NOMO-1 treated with dmso at 0.1 percent for 144 hours (cell line): ENCODE measurements around the gene ABHD11.
"Not testable (repeated sequence)": the region's sequence is repeated elsewhere in the genome, so short reads cannot be mapped to it uniquely, and the experiment has no call there.

ENCODE experiments used
- DNase-seq: peaks from one replicate; lab custom pipeline; 2025; ENCODE audit not compliant: unreplicated experiment; lab: John Stamatoyannopoulos, UW

The ABHD11 gene, protein sequence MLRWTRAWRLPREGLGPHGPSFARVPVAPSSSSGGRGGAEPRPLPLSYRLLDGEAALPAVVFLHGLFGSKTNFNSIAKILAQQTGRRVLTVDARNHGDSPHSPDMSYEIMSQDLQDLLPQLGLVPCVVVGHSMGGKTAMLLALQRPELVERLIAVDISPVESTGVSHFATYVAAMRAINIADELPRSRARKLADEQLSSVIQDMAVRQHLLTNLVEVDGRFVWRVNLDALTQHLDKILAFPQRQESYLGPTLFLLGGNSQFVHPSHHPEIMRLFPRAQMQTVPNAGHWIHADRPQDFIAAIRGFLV

DNA sequence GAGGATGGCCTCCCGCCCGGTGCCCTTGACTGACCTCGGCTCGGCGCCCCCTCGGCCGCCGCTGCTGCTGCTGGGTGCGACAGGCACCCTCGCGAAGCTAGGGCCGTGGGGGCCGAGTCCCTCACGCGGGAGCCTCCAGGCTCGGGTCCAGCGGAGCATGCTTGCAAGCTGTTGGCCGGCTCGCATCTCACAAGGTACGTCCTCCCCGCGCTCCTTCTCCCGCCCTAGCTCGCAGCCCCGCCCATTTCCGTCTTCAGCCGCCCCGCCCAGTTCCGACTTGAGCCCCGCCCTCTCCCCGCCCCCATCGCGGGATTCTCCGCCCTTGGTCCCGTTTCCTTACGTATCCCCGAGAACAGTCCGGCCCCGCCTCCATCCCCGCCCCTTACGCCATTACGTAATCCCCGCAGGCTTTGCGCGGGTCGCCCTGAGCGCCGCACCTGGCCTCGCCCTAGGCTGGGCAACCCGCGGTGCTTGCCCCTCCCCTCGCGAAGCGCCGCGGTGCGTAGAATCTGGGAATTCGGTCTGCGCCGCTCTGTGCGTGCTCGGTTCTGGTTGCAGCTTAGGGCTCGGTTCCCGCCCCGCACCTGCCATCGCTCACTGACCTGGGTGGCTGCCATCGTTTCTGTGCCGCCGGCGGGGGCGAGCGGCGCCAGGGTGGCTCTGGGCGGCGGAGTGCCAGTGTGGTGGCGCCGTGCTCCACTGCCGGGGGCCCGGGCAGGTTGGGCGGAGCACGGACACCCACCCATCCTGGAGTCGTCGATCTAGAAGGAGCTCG lies at the start of gene ABHD11:
ABHD11 (minus strand) TSS at position 191 of the 775 bp plus-strand sequence; CDS start at position 159, 32 bp downstream.
- DNase-seq = peak; percentile 97

DNA sequence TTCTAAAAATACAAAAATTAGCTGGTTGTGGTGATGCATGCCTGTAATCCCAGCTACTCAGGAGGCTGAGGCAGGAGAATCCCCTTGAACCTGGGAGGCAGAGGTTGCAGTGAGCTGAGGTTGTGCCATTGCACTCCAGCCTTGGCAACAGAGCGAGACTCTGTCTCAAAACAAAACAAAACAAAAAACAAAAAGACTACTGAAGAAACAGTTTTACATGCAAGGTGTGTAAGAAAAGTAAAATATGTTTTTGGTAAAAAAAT lies 49.1 kb upstream of the ABHD11 start:
- DNase-seq = not testable (repeated sequence)

DNA sequence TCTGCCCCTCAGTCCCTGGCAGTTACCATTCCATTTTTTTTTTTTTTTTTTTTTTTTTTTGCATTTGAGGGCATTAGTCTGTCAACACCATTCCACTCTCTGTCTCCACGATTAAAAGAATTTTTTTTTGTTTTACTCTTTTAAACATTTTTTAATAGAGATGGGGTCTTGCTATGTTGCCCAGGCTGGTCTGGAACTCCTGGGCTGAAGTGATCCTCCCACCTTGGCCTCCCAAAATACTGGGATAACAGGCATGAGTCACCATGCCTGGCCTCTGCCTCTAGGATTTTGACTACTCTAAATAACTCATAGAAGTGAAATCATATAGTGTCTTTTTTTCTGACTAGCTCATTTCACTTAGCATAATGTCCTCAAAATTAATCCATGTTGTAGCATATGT lies 48.0 kb upstream of the ABHD11 start:
- no peak for DNase-seq

DNA sequence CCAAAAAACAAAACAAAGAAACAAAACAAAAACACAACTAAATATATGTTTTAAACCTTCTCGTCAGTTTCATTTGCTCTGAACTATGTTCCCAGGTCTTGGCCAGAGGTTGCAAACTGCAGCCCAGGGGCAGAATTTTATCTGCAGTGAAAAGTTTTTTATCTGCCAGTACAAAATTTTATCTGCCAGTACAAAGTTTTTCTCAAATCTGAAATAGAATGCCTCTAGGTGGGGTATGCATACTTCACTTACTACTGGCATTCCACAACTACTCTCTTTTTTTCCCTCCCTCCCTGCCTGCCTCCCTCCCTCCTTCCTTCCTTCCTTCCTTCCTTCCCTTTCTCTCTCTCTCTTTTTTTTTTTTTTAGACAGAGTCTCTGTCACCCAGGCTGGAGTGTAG lies 40.9 kb upstream of the ABHD11 start:
- DNase-seq = no peak

DNA sequence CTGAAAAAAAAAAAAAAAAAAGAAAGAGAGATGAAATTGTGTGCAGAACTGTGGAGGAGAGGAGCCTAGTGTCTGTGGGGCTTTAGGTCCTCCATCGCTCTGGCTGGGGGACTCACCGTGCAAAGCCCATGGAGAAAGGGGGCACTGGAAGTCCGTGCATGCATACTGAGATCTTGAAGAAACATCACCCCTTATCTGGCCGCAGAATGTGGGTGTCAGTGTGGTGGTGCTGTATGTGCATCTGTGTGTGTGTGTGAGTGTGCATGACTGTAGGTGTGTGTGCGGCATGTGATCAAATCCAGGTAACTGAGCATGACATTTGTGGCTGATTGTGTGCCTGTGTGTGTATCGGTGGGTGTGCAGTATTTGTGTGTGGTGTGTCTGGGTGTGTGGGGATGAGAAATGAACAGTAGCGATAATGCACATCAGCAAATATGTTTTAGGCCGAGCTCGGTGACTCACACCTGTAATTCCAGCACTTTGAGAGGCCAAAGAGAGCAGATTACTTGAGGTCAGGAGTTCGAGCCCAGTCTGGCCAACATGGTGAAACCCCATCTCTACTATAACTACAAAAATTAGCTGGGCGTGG lies 40.3 kb upstream of the ABHD11 start:
- DNase-seq = no peak

DNA sequence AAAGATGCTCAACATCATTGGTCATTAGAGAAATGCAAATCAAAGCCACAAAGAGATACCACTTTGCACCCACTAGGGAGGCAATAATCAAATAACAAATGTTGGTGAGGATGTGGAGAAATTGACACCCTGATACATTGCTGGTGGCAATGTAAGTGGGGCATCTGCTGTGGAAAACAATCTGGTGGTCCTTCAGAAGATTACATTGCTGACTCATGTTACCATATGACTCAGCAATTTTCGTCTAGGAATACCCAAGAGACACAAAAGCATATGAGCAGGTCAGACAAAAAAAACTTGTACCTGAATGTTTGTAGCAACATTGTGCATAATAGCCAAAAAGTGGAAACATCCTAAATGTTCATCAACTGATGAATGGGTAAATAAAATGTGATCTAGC lies 36.3 kb upstream of the ABHD11 start:
- no peak for DNase-seq

DNA sequence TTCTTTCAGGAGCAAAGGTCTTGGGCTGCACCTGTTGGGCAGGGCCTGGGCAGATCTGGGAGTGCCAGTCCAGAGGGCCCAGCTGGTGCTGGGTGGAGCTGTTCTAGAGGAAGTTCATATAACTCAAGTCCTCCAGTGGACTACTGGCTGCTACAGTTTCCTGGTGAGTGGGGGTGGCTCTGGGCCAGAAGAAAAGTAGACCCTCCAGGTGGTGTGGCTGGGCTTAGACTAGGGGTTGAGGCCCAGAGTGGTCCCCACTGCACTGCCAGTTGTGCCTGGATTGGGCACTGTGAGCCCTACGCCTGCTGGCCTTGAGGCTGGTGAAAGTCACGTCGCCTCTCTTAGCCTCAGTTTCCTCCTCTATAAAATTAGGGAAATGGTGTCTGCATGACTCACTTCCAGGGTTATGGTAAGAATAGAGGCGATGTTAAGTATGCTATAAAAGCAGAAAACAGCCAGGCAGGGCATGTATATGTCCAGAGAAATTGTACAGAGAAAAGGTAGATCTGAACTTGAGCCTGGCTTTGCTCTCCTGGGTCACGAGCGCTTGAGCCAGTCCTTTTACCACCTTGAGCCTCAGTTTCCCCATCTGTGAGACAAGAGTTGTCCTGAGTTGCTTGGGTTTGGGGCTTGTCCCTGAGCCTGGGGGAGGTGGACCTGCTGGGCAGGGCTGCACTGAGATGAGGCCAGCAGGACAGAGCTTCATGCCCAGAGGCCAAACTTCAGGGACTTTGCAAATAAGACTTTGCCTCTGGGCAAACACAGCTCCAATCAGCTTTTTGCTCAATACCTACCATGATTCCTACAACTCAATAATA lies 35.3 kb upstream of the ABHD11 start:
- no peak for DNase-seq

DNA sequence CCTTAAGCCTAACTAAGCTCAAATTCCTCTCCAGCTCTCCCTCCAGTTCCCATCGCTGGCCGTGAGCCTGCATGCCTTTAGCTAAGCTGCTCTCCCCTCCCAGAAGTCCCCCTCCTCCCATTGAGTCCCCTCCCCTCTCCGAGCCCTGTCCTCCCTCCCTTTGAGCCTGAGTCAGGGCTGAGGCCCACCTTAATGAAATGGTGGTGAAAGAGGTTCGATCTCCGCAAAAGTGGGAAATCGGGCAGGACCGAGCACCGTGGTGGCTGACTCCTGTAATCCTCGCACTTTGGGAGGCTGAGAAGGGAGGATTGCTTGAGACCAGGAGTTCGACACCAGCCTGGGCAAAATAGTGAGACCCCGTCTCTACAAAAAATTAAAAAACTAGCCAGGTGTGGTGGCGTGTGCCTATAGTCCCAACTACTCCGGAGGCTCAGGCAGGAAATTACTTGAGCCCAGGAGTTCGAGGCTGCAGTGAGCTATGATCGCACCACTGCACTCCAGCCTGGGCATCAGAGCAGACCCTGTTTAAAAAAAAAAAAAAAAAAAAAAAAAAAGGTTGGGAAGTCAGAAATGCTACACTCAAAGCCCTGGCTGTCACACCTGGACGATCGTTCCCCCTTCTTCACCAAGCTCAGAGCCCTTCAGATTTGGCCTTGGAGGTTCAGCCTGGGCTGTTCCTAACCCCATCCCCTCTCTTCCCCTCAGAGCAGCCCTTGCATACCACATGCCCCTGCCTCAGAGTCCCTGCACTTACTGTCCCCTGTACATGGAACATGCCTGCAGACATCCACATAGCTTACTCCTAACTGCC lies 32.5 kb upstream of the ABHD11 start:
- no peak for DNase-seq

DNA sequence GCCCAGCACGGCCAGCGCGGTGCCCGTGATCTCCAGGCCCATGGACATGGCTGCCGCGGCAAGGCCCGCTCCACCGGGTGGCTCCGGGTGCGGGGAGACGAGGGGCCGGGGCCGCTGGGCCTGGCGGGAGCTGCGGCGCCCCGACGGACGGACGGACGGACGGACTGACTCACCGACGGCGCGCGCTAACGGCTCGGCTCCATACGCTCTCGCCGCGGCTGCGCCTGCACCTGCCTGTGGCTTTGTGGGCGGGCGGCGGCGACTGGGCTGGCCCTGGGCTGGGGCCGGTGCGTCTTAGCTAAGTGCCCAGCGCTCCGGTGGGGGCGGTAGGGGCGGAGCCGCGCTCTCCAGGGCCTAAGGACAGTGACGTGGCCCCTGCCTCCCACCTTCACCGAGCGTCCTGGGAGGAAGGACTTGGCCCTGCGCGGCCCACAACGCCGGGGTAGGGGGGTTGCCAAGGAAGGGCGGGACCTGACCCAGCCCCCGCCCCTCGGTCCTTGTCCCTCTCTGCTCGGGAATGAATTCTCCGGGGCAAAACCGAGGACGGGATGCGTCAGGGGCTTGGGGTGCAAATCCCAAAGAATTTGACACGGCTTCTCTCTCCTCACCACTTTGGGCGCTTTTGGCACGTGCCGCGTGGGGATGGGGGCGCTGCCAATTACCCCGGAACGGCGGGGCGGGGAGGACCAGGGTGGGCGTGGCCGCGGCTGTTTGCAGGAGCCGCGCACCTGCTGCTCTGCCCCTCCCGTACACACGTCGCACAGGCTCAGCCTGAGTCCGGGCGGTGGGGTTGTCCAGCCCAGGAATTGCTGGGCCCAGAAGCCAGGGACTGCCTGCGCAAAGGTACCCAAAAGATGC lies 31.6 kb upstream of the ABHD11 start, which contains the start of gene CLDN3:
CLDN3 (minus strand) TSS at position 269 of the 858 bp plus-strand sequence; CDS start at position 48, 221 bp downstream.
- DNase-seq = peak; percentile 54

DNA sequence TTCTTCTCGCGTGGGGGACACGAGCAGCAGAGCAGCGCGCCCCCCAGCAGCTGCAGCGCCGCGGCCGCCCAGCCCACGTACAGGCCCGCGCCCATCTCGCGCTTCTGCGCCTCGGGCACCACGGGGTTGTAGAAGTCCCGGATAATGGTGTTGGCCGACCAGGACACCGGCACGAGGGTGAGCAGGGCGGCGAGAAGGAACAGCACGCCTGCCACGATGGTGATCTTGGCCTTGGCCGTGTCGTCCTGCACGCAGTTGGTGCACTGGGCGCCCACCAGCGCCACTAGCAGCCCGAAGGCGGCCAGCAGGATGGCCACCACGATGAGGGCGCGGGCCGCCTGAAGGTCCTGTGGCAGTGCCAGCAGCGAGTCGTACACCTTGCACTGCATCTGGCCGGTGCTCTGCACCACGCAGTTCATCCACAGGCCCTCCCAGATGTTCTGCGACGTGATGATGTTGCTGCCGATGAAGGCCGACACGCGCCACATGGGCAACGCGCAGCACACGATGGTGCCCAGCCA lies 30.9 kb upstream of the ABHD11 start:
- no peak for DNase-seq

DNA sequence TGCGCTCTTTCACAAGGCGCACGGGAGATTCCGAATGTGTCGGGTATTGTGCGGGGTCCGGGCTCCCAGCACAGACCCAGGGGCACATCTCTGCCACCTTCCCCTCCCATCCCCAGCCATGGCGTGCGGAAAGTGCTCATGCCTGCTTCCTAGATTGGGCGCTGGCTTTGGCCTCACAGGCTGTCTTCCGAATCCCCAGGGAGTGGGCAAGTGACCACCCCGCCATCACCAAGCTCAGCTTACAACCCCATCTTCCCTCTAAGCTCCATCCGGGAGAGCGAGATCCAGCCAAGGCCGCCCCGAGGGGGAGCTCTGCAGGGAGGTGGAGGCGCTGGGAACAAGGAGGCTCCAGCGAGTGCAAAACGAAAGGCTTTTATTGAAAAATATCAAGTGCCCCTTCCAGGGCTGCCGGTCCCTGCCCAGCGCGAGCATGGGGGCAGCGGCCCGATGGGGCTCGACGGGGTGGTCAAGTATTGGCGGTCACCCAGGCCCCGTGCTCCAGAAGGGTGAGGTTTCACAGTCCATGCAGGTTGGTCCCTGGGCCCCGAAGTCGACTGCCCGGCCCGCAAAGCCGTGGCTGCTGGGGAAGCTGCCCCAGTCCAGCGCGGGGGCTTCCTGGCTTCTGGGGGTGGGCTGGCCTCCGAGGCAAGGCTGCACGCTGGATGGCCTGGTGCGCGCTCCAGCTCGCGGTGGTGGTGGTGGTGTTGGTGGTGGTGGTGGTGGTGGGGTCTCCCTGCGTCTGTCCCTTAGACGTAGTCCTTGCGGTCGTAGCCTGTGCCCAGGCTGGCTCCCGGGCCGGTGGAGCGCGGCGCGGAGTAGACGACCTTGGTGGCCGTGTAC lies 30.3 kb upstream of the ABHD11 start:
- DNase-seq = no peak

DNA sequence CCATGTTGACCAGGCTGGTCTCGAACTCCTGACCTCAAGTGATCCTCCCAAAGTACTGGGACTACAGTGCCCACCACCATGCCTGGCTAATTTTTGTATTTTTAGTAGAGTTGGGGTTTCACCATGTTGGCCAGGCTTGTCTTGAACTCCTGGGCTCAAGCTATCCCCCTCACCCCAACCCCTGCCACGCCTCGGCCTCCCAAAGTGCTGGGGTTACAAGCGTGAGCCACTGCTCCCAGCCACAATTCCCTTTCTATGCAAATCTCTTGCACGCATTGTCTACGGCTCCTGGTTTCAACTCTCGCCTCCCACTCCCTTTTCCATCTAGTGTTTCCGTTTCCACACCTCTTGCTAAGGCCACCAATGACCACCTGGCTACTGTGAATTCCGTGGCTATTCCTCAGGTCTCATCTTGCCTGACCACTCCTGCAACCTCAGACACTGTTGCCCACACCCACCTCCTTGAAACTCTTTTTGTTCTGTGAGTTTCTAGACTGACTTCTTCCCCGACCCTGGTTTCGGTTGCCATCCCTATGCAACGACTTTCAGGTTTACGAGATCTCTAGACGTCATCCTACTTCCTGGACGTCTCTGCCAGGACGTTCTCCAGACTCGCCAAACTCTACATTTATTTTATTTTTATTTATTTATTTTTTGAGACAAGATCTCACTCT lies 28.1 kb upstream of the ABHD11 start:
- no peak for DNase-seq

DNA sequence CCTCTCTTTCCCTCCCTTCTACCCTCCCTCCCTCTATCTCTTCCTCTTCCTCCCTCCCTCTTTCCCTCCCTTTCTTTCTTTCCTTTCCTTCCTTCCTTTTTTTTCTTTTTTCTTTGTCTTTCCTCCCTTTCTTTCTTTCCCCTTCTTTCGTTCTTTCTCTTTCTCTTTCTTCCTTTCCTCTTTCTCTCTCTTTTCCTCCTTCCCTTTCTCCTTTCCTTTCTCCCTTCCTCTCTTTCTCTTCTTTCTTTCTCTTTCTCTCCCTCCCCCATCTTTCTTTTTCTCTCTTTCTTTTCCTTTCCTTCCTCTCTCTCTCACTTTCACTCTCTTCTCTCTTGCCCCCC lies 24.0 kb upstream of the ABHD11 start:
- DNase-seq = no peak

DNA sequence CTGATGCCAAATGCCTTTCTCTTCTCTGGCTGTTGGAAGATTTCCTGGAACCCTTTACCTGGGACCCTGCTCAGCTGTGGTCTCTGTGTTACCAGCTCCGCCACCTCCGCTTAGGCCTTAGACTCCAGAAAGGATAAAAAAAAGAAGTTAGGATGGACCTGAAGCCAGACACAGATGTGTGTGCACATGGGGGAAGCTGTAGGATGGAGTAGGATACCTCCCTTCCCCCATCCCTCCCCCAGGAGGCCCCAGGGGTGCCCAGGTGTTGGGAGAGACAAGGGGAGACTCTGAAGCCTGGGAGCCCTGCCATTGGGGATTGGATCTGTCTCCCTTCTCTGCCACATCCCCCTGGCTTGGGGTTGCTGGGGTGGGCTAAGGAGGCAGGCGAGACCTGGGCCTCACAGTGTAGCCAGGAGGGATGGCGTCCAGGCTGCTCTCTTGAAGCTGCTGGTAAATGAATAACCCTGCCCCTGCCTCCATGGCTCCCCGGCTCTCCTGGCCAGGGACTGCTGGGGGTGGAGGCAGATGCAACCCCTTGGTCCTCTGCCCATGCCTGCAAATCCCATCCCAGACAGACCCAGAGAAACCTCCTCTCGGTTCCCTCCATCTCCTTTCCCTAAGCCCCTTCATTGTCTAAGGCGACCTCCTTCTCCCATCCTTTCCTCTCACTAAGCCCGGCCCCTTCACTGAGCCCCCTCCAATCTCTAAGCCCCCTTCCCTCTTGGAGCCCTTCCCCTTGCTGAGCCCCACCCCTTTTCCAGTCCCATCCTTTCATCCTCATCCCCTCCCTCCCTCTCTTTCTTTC lies 23.5 kb upstream of the ABHD11 start:
- no peak for DNase-seq

DNA sequence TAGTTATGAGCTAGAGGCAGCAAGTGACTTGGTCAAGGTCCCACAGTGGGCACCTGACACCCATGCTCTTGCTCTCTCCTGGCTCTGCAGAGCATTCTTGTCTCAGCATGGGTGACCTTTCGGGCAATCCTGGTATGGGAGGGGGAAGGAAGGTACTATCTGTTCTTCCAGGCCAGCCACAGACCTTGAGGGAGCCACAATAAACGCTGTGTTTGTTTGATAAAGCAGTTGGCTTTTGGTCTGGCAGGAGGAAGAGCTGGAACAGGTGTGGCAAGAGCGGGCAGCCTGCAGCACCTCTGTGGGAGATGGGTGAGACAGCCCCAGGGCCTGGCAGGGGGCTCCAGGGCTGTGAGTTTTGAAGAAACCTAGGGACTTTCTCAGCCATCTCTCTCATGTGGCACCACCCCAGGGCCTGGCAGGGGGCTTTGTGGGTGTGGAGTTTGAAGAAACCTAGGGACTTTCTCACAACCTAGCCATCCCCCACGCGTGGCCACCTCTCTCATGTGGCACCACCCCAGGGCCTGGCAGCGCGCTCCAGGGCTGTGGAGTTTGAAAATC lies 20.1 kb upstream of the ABHD11 start:
- no peak for DNase-seq

DNA sequence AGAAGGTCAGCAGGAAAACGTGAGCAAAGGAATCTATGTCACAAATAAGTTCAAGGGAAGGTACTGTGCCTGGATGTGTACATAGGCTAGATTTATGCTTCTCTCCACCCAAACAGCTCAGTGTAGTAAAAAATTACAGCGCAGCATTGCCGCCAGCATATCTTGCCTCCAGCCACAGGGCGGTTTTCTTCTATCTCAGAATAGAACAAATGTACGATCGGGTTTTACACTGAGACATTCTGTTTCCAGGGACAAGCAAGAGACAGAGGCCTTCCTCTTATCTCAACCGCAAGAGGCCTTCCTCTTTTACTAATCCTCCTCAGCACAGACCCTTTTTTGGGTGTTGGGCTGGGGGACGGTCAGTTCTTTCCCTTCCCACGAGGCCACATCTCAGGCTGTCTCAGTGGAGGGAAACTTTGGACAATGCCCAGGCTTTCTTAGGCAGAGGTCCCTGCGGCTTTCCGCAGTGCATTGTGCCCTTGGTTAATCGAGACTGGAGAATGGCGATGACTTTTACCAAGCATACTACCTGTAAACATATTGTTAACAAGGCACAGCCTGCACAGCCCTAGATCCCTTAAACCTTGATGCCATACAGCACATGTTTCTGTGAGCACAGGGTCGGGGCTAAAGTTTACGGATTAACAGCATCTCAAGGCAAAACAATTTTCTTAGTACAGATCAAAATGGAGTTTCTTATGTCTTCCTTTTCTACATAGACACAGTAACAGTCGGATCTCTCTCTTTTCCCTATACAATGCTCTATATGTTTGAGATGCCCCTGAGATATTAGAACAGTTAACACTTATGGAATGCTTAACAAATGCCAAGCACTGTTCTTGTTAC lies 11.6 kb upstream of the ABHD11 start:
- DNase-seq = peak; percentile 91
